ENCODE results near the gene TRPM2.

DNA sequence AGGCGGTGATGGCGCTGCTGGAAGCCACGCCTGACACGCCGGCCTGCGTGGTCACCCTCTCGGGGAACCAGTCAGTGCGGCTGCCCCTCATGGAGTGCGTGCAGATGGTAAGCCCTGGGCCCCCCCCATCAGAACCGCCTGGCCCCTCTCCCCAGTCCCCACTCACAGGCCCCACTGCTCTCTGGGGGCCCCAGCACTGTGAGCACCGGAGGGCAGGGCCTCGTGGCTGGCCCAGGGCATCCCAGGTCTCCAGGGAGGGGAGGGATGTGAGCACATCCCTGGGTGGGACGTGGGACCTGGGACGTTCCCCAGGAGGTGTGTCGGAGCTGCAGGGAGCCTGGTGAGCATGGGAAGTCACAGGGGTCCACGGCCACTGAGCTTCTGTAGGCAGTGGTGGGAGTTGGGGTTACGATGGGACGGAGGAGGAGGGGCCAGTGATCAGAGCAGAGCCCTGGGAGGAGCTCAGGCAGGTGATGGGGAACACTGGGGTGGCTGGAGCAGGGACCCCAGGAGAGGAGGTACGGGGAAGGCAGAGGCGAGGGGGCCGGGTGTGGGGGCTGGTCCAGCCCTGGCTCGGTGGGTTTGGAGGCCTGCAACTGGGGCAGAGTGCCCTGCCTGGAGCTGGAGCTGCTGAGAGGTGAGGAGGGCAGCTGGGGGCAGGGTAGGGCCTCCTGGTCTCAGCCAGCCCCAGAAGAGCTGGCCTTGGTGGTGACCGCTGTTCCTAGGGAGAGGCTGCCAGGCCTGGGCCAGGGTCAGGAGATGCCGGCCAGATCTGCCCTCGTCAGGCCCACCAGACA lies 34.7 kb upstream of the TRPM2 start:
- no peak for TF ChIP-seq MAX (IDR thresholded peaks at IDR 0.05; ENCODE audit: insufficient read depth, insufficient read length)
- TF ChIP-seq, protein P1, sequence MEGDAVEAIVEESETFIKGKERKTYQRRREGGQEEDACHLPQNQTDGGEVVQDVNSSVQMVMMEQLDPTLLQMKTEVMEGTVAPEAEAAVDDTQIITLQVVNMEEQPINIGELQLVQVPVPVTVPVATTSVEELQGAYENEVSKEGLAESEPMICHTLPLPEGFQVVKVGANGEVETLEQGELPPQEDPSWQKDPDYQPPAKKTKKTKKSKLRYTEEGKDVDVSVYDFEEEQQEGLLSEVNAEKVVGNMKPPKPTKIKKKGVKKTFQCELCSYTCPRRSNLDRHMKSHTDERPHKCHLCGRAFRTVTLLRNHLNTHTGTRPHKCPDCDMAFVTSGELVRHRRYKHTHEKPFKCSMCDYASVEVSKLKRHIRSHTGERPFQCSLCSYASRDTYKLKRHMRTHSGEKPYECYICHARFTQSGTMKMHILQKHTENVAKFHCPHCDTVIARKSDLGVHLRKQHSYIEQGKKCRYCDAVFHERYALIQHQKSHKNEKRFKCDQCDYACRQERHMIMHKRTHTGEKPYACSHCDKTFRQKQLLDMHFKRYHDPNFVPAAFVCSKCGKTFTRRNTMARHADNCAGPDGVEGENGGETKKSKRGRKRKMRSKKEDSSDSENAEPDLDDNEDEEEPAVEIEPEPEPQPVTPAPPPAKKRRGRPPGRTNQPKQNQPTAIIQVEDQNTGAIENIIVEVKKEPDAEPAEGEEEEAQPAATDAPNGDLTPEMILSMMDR (IDR thresholded peaks at IDR 0.05; ENCODE audit: extremely low read depth in 1 of 2, insufficient read depth in 1 of 2, low read depth in 1 of 2, low read length in 2 of 2): no peak
- TF ChIP-seq EZH2 (IDR thresholded peaks at IDR 0.05; ENCODE audit: borderline replicate concordance, low read depth, low read length, severe bottlenecking): no peak

Data from endothelial cell of umbilical vein (primary cell).